Uterus (tissue), 4 donors: ENCODE results near the gene ATG13. TPM values are rescaled to one million over a fixed set of nuclear protein-coding genes. Genes with fewer than 3 reads are reported as not detected.

Experiments used
- DNase-seq, 2 donors: peaks; one replicate each; pipeline ENCODE4 v3.0.0-alpha.2; 2019 to 2020
- H3K27ac ChIP-seq, 2 donors: fragments of 200-600 bp; sonication (generic); 1 replicate in 1 of 2; 2 replicates in 1 of 2; pipeline ENCODE4 v1.5.1; 2016 to 2018
- H3K27me3 ChIP-seq, 2 donors: fragments of 200-600 bp; sonication (generic); one replicate each; pipeline ENCODE4 v1.5.1; 2018 to 2019; ENCODE audit warnings: control low read depth in 1 of 2
- H3K36me3 ChIP-seq, 2 donors: fragments of 200-600 bp; sonication (generic); one replicate each; pipeline ENCODE4 v1.5.1; 2019; ENCODE audit warnings: control low read depth in 1 of 2
- H3K4me1 ChIP-seq, 2 donors: fragments of 200-600 bp; sonication (generic); one replicate each; pipeline ENCODE4 v1.5.1; 2018 to 2019; ENCODE audit warnings: control low read depth in 1 of 2
- H3K4me3 ChIP-seq, 2 donors: fragments of 200-600 bp; sonication (generic); 1 replicate in 1 of 2; 2 replicates in 1 of 2; pipeline ENCODE4 v1.5.1; 2018 to 2019; ENCODE audit warnings: mild to moderate bottlenecking in 1 of 2
- H3K9me3 ChIP-seq, 2 donors: fragments of 200-600 bp; sonication (generic); one replicate each; pipeline ENCODE4 v1.5.1; 2019; ENCODE audit warnings: control low read depth in 1 of 2
- CTCF ChIP-seq, 4 experiments: fragments of 200-600 bp in 2 of 4; fragments of 450-650 bp in 2 of 4; sonication (generic) in 2 of 4; IDR thresholded peaks; one replicate each; pipeline ENCODE4 v1.5.1; 2016 to 2019; ENCODE audit warnings: antibody characterized with exemption in 4 of 4, mild to moderate bottlenecking in 2 of 4, moderate library complexity in 1 of 4
- POLR2A ChIP-seq, 2 donors: fragments of 450-650 bp; IDR thresholded peaks; one replicate each; pipeline ENCODE4 v1.6.1; 2016; ENCODE audit warnings: antibody characterized with exemption in 2 of 2, mild to moderate bottlenecking in 1 of 2, moderate library complexity in 1 of 2
- intact Hi-C: fragments of 100-400 bp; cut with DNase I; formaldehyde crosslinking; loops from one replicate; pipeline ENCODE4 v1.15.1; 2023; ENCODE audit warnings: low total_unique reads
- total RNA-seq, 4 donors: library from RNA; depleted of rRNA in 3 of 4; stranded (reverse); fragments of >200 nt in 3 of 4; gene quantifications; one replicate each; pipeline versions ENCODE4 v1.1.0 to v1.2.4, GENCODE V29; 2014 to 2023
- donor health status: DM: yes; HTN: yes; CAD: no.

The ATG13 gene
- total RNA-seq, 4 donors from 2014 or later, result 51.8 to 102 (median 68.3) TPM

DNA sequence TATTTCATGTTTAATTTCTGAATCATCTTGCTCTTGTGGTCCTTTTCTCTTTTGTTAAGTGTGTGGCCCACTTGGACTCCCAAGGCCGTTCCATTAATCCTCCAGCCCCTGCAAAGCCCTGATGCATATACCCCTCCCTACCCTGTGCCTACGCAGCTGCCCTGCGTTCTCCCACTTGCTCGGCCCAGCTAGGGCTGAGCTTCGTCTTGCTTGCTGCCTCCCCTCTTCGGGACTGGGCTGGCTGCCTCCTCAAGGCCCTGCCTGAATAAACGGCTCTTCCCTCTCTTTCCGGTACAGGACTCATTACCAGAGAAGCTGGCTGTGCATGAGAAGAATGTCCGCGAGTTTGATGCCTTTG is 54.6 kb downstream of the ATG13 start:
- Histone ChIP-seq H3K27me3 (no peaks in the 10 kb centered on the region), H3K4me3 (no peak overlapping the region), H3K9me3 (no peaks in the 10 kb centered on the region), H3K36me3 (no peaks in the 10 kb centered on the region), H3K27ac (no peak overlapping the region), H3K4me1 (peaks cover 5 to 21% of the 10 kb centered on the region in 2 donors)
- no peak for TF ChIP-seq CTCF (IDR thresholded peaks at IDR 0.05)
- no peak for TF ChIP-seq POLR2A (IDR thresholded peaks at IDR 0.05)
- no peak for DNase-seq
- intact Hi-C loops, result no loop called here

GRCh38 chr11:46672381-46672839 is 55.1 kb downstream of the ATG13 start:
- Histone ChIP-seq H3K9me3 (no peaks in the 10 kb centered on the region), H3K4me3 (no peak overlapping the region), H3K27ac (no peak overlapping the region), H3K27me3 (no peaks in the 10 kb centered on the region), H3K36me3 (no peaks in the 10 kb centered on the region), H3K4me1 (peaks cover 5 to 16% of the 10 kb centered on the region in 2 donors)
- intact Hi-C loops, result no loop called here
- TF ChIP-seq CTCF (IDR thresholded peaks at IDR 0.05), result no peak
- TF ChIP-seq POLR2A (IDR thresholded peaks at IDR 0.05), result no peak
- no peak for DNase-seq

DNA sequence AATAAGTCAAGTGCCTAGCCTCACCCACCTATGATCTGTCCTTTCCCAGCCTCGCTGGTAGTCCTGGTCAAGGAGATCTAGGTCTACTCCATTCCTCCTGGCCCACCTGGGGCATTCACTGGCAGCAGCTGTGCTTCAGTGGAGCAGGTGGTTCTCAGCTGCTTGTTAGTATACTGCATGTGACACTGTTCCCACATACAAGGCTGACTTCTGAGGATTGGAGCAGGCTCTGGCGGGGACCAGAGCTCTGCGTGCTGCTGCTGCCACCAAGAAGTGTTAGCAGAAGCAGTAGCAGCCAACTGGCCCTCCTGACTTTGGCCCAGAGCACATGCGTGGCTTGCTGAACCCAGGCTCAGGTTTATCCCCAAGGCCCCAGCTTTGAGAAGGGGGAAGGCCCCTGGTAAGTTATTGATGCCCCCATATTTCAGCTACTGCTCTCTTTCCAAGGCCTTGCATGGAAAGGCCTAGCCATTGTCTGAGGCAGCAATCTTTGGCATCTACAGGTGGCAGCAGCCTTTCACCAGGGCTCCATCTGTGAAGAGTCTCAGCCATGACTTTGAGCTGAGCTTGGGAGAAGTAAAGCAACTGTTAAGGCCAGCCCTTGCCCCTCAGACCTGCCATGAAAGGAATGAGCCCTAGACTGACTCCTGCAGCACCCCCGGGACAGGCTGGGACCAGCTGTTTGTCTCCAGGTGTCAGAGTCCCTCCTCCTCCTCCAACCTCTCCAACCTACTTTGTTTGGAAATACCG is 56.5 kb downstream of the ATG13 start:
- no peak overlapping the region for H3K4me3 ChIP-seq
- H3K4me1 ChIP-seq, result peaks cover 5 to 13% of the 10 kb centered on the region in 2 donors
- H3K9me3 ChIP-seq, result no peaks in the 10 kb centered on the region
- DNase-seq, result no peak
- H3K27me3 ChIP-seq, result no peaks in the 10 kb centered on the region
- peak overlapping the region; percentile 78 to 82 for H3K27ac ChIP-seq
- no peaks in the 10 kb centered on the region for H3K36me3 ChIP-seq
- intact Hi-C loops, result no loop called here
- no peak for TF ChIP-seq CTCF (IDR thresholded peaks at IDR 0.05)
- no peak for TF ChIP-seq POLR2A (IDR thresholded peaks at IDR 0.05)

DNA sequence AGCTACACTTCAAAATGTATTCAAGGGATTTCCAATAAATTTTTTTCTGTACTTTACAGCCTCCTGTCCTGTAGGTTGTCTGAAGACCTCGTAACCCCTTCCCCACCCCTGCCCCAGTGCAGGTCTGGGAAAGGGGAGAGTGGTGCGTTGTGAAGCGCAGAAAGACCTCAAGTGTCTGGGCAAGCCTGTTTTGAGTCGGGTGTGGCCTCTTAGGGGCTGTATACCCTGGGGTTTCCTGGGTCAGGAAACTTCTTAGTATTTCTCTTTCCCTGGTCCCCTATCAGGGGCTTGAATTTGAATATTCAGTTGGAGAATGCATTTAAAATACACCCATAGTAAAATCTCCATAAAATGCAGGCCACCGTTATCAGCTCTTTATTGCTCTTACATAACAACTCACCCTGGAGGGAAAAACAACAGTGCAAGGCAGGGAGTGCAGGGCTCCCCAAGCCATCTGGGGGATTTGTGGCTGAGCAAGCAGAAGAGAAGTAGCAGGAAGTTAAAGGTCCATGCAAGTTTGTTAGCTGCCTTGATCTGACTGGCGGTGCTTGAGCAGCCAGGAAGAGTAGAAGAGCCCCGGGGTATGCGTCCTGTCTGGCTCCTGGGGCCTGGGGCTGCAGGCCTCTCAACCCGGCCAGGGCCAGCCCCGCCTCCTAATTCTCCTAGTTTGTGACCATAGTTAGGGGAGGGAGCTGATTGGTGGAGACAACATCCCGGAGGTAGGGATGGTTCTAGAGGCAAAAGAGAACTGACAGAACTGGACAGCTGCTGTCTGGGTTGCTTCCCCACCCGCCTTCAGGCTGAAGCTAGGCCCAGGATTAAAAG is 57.3 kb downstream of the ATG13 start:
- peak overlapping the region; percentile 78 to 82 for H3K27ac ChIP-seq
- H3K9me3 ChIP-seq, result no peaks in the 10 kb centered on the region
- TF ChIP-seq CTCF (IDR thresholded peaks at IDR 0.05) (no peak), POLR2A (IDR thresholded peaks at IDR 0.05) (no peak)
- DNase-seq, result no peak
- intact Hi-C loops, result no loop called here
- peaks cover 5 to 13% of the 10 kb centered on the region in 2 donors for H3K4me1 ChIP-seq
- H3K4me3 ChIP-seq, result no peak overlapping the region
- H3K36me3 ChIP-seq, result no peaks in the 10 kb centered on the region
- no peaks in the 10 kb centered on the region for H3K27me3 ChIP-seq
